GM18505 (cell line): ENCODE measurements around the gene NFKB1.

Source experiments
- ATAC-seq: cut with Tn5 transposase; IDR thresholded peaks from one replicate; pipeline ENCODE4 v1.9.1; 2021; ENCODE audit not compliant: unreplicated experiment
- POLR2A ChIP-seq: IDR thresholded peaks from 4 replicates; pipeline ENCODE4 v1.6.1; 2011; ENCODE audit warnings: borderline replicate concordance; ENCODE audit not compliant: insufficient read depth, insufficient read length; ENCODE audit errors: extremely low read depth

Gene NFKB1

GRCh38 chr4:102632241-102633065 lies 131.3 kb downstream of the NFKB1 start:
- TF ChIP-seq POLR2A, result no peak
- no peak for ATAC-seq

GRCh38 chr4:102633100-102633499 lies 131.9 kb downstream of the NFKB1 start:
- no peak for ATAC-seq
- TF ChIP-seq POLR2A, result no peak

GRCh38 chr4:102637391-102637790 lies 136.2 kb downstream of the NFKB1 start:
- ATAC-seq, result no peak
- no peak for TF ChIP-seq POLR2A

- no peak for TF ChIP-seq POLR2A
- ATAC-seq, result no peak
These were observed 137.5 kb downstream of the NFKB1 start for GRCh38 chr4:102638621-102639020.

GRCh38 chr4:102639598-102639997 lies 138.4 kb downstream of the NFKB1 start:
- TF ChIP-seq POLR2A, result no peak
- no peak for ATAC-seq

- TF ChIP-seq POLR2A, result no peak
- no peak for ATAC-seq
These were observed 139.5 kb downstream of the NFKB1 start for GRCh38 chr4:102640669-102641068.

GRCh38 chr4:102641793-102642192 lies 140.6 kb downstream of the NFKB1 start:
- no peak for TF ChIP-seq POLR2A
- ATAC-seq, result no peak

- no peak for ATAC-seq
- TF ChIP-seq POLR2A, result no peak
These were observed 141.6 kb downstream of the NFKB1 start for GRCh38 chr4:102642631-102643298.

GRCh38 chr4:102647117-102647516 lies 146.0 kb downstream of the NFKB1 start:
- no peak for ATAC-seq
- no peak for TF ChIP-seq POLR2A

GRCh38 chr4:102657206-102657605 lies 156.0 kb downstream of the NFKB1 start:
- TF ChIP-seq POLR2A, result no peak
- no peak for ATAC-seq

GRCh38 chr4:102663073-102663472 lies 161.9 kb downstream of the NFKB1 start:
- no peak for ATAC-seq
- TF ChIP-seq POLR2A, result no peak

GRCh38 chr4:102665527-102665926 lies 164.4 kb downstream of the NFKB1 start:
- ATAC-seq, result no peak
- TF ChIP-seq POLR2A, result no peak
